MM.1S (cell line): ENCODE measurements around the gene CISD1.
"Not testable (repeated sequence)": the region's sequence is repeated elsewhere in the genome, so short reads cannot be mapped to it uniquely, and the experiment has no call there.

ENCODE experiments used
- CTCF ChIP-seq: fragments of 300-600 bp; sonication (generic); IDR thresholded peaks from 2 replicates; pipeline ENCODE4 v1.5.1; 2016; ENCODE audit warnings: antibody characterized with exemption, low read length, mixed read lengths
- EZH2 ChIP-seq: fragments of 300-600 bp; sonication (generic); optimal IDR thresholded peaks from 2 replicates; pipeline ENCODE3; 2017; ENCODE audit warnings: low read depth, mild to moderate bottlenecking, antibody characterized with exemption, low read length, mixed read lengths
- EZH2phosphoT487 ChIP-seq: fragments of 300-600 bp; sonication (generic); IDR thresholded peaks from 2 replicates; pipeline ENCODE4 v1.6.1; 2018; ENCODE audit warnings: antibody characterized with exemption, low read length

- TF ChIP-seq EZH2, CTCF, EZH2phosphoT487: not testable (repeated sequence)
Measured at GRCh38 chr10:58243801-58244200, 25.2 kb upstream of the CISD1 start.
